ENCODE measurements around the gene PIK3CB. TPM values are rescaled to one million over a fixed set of nuclear protein-coding genes. Genes with fewer than 3 reads are reported as not detected.

The PIK3CB gene
- total RNA-seq (2022; extraction: Qiagen RNA extraction; ENCODE audit: low read depth), result 15.7 to 21.1 TPM (median 18.7 TPM) in 5 replicates

GRCh38 chr3:138834596-138835396 lies at the start of gene PIK3CB:
Gene PIK3CB (minus strand): TSS chr3:138834928. CDS start chr3:138759343, 75,585 bp downstream.

GRCh38 chr3:138608322-138609135 lies 226.2 kb downstream of the PIK3CB start, which contains the start of gene FAIM:
Gene FAIM (plus strand): TSS chr3:138608771. CDS start chr3:138619727, 10,956 bp downstream.

Other genes with a start within 250 kb of the PIK3CB start
- 6.0 to 8.1 TPM (median 6.1 TPM) in 5 replicates for gene CEP70, start 240.7 kb downstream of the PIK3CB start, total RNA-seq (2022; extraction: Qiagen RNA extraction; ENCODE audit: low read depth)
- 18.5 to 23.7 TPM (median 21.0 TPM) in 5 replicates for gene FAIM, start 226.2 kb downstream of the PIK3CB start, total RNA-seq (2022; extraction: Qiagen RNA extraction; ENCODE audit: low read depth)
- 3.3 to 4.9 TPM (median 4.5 TPM) in 5 replicates for gene FOXL2, start 112.2 kb upstream of the PIK3CB start, total RNA-seq (2022; extraction: Qiagen RNA extraction; ENCODE audit: low read depth)
- gene FOXL2NB, start 112.3 kb upstream of the PIK3CB start, total RNA-seq (2022; extraction: Qiagen RNA extraction; ENCODE audit: low read depth), result 0.80 to 1.6 TPM (median 1.2 TPM) in 5 replicates
- not detected in 5 replicates for gene PRR23A, start 171.3 kb upstream of the PIK3CB start, total RNA-seq (2022; extraction: Qiagen RNA extraction; ENCODE audit: low read depth)
- gene PRR23B, start 186.0 kb upstream of the PIK3CB start, total RNA-seq (2022; extraction: Qiagen RNA extraction; ENCODE audit: low read depth), result not detected in 5 replicates
- not detected in 5 replicates for gene PRR23C, start 210.0 kb upstream of the PIK3CB start, total RNA-seq (2022; extraction: Qiagen RNA extraction; ENCODE audit: low read depth)

Data from A549 treated with CpdA at 1 μM for 4 hours (cell line).